ENCODE data around the gene WDR7. TPM values are rescaled to one million over a fixed set of nuclear protein-coding genes. Genes with fewer than 3 reads are reported as not detected.

Gene WDR7
- polyA plus RNA-seq, 2 of the 4 experiments (the other 2 are of a cell fraction): 4.2 to 7.0 TPM

- FAIRE-seq (no peak), DNase-seq (ENCODE audit: low read depth in 1 of 2, low spot score in 1 of 2) (no peak), ATAC-seq (no peak)
- WGBS (ENCODE audit: missing lambda C conversion rate): 74% methylated on average over 7 of the region's 7 CpGs
- H3K4me1 ChIP-seq: no peaks in the 10 kb centered on the region
- no peaks in the 10 kb centered on the region for H3K9me3 ChIP-seq
- POLR2A ChIA-PET: no interaction called here
- CTCF ChIA-PET: interaction anchor here (1.0 kb wide), 1 partner anchor 17 kb away, joined by 3 read pairs; no protein-coding TSS in a partner anchor
- H3K4me2 ChIP-seq: no peak overlapping the region
- no peak overlapping the region for H3K27ac ChIP-seq
- TF ChIP-seq, protein P1, sequence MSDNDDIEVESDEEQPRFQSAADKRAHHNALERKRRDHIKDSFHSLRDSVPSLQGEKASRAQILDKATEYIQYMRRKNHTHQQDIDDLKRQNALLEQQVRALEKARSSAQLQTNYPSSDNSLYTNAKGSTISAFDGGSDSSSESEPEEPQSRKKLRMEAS (IDR thresholded peaks at IDR 0.05): no peak
- TF ChIP-seq NR3C1 (IDR thresholded peaks at IDR 0.05) (no peak), HOXB13 (CRISPR knock-in tag; IDR thresholded peaks at IDR 0.05; ENCODE audit: low read depth) (no peak), CEBPB (IDR thresholded peaks at IDR 0.05) (no peak), TFCP2L1 (CRISPR knock-in tag; IDR thresholded peaks at IDR 0.05) (no peak), JUNB (IDR thresholded peaks at IDR 0.05) (no peak), MYC (IDR thresholded peaks at IDR 0.05; ENCODE audit: borderline replicate concordance, low read length) (no peak), KDM1A (IDR thresholded peaks at IDR 0.05; ENCODE audit: low read depth) (no peak), HOXA7 (CRISPR knock-in tag; IDR thresholded peaks at IDR 0.05) (no peak)
- TF ChIP-seq, protein P2, sequence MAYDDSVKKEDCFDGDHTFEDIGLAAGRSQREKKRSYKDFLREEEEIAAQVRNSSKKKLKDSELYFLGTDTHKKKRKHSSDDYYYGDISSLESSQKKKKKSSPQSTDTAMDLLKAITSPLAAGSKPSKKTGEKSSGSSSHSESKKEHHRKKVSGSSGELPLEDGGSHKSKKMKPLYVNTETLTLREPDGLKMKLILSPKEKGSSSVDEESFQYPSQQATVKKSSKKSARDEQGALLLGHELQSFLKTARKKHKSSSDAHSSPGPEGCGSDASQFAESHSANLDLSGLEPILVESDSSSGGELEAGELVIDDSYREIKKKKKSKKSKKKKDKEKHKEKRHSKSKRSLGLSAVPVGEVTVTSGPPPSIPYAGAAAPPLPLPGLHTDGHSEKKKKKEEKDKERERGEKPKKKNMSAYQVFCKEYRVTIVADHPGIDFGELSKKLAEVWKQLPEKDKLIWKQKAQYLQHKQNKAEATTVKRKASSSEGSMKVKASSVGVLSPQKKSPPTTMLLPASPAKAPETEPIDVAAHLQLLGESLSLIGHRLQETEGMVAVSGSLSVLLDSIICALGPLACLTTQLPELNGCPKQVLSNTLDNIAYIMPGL (CRISPR knock-in tag; IDR thresholded peaks at IDR 0.05; ENCODE audit: borderline replicate concordance): no peak
- TF ChIP-seq, protein P3, sequence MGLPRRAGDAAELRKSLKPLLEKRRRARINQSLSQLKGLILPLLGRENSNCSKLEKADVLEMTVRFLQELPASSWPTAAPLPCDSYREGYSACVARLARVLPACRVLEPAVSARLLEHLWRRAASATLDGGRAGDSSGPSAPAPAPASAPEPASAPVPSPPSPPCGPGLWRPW (IDR thresholded peaks at IDR 0.05): no peak
- H3K4me3 ChIP-seq: no peak overlapping the region
These were observed 35.2 kb upstream of the WDR7 start for GRCh38 chr18:56615738-56616520.

GRCh38 chr18:56627991-56628390, 23.2 kb upstream of the WDR7 start:
- DNase-seq (ENCODE audit: low read depth in 1 of 2, low spot score in 1 of 2): no peak
- Histone ChIP-seq H3K4me1 (0 out of 3 replicates have a peak, but pooled peaks cover 5% of the 10 kb centered on the region), H3K4me2 (no peak overlapping the region), H3K9me3 (no peaks in the 10 kb centered on the region), H3K4me3 (no peak overlapping the region), H3K27ac (no peak overlapping the region)
- ChIA-PET POLR2A (no interaction called here), CTCF (no interaction called here)
- TF ChIP-seq MAFK (IDR thresholded peaks at IDR 0.05; ENCODE audit: partially characterized antibody): peak; percentile 40
- no peak for TF ChIP-seq NR3C1 (IDR thresholded peaks at IDR 0.05)
- 69% methylated on average over 2 of the region's 2 CpGs for WGBS (ENCODE audit: missing lambda C conversion rate)
- FAIRE-seq: no peak
- no peak for ATAC-seq

DNA sequence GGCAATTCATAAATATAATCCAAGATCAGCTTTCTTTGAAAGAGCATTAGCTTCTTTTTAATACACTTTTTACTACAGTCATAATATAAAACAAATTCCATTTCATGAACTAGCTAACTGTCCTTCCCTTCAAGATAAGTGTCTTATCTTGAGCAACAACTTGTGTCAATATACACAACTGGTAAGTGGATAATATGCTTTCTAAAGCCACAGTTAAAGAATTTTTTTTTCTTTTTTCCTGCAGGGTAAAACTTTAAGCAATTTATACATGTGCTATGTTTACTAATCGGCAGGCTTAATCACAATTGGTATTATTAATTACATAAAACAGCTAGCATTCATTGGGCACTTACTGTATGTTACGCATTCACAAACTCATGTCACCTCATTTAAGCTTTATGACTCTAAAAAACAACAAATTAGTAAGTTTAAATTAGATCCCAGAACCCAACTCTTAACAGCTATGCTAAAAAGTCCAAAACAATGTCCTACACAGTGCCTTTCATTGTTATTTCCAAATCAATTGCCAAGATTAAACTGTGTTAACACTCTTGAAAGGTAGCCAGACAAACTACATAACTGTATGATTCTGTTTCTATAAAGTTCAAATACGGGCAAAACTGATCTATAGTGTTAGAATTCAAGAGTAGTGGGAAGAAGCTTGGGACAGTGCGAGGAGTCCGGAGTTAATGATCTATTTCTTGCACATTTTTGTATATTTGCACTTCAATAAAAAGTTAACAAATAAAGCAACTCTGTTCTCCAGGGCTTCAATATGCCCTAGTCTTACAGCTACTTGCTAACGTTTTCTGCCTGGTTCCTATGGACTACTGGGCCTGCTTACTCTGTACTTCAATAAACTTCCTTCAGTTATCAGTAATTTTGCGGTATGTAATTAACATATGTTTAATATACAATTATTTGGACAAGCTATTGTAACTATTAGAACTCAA, 18.8 kb upstream of the WDR7 start:
- WGBS (ENCODE audit: missing lambda C conversion rate): 76% methylated on average over 7 of the region's 7 CpGs
- H3K4me1 ChIP-seq: 0 out of 3 replicates have a peak, but pooled peaks cover 14% of the 10 kb centered on the region
- no peak overlapping the region for H3K27ac ChIP-seq
- ChIA-PET POLR2A (no interaction called here), CTCF (interaction anchor here (0.7 kb wide), 1 partner anchor 1218 kb away, joined by 5 read pairs; no protein-coding TSS in a partner anchor)
- no peak overlapping the region for H3K4me2 ChIP-seq
- ATAC-seq: no peak
- no peak for FAIRE-seq
- H3K4me3 ChIP-seq: no peak overlapping the region
- no peaks in the 10 kb centered on the region for H3K9me3 ChIP-seq
- no peak for TF ChIP-seq EHMT2 (IDR thresholded peaks at IDR 0.05; ENCODE audit: low read depth)
- TF ChIP-seq CHD4 (IDR thresholded peaks at IDR 0.05; ENCODE audit: borderline replicate concordance): no peak
- no peak for TF ChIP-seq MAZ (IDR thresholded peaks at IDR 0.05; ENCODE audit: borderline replicate concordance, low read depth, low read length)
- no peak for TF ChIP-seq EP300 (IDR thresholded peaks at IDR 0.05)
- TF ChIP-seq SMC3 (IDR thresholded peaks at IDR 0.05): no peak
- TF ChIP-seq KDM1A (IDR thresholded peaks at IDR 0.05; ENCODE audit: low read depth): no peak
- TF ChIP-seq FOXS1 (CRISPR knock-in tag; IDR thresholded peaks at IDR 0.05): no peak
- no peak for TF ChIP-seq RFX5 (IDR thresholded peaks at IDR 0.05)
- no peak for TF ChIP-seq NR3C1 (IDR thresholded peaks at IDR 0.05)
- DNase-seq (ENCODE audit: low read depth in 1 of 2, low spot score in 1 of 2): no peak

Measured in A549 (cell line).